Ovary (tissue), 9 donors: ENCODE data around the gene THADA. TPM values are rescaled to one million over a fixed set of nuclear protein-coding genes. Genes with fewer than 3 reads are reported as not detected.

ENCODE experiments used
- DNase-seq, 5 donors: peaks; one replicate each; pipeline ENCODE4 v3.0.0-alpha.2; 2019 to 2020
- H3K27ac ChIP-seq, 2 donors: fragments of 200-600 bp; one replicate each; pipeline versions ENCODE4 v1.5.1 to v1.8.0; 2019 to 2022
- H3K27me3 ChIP-seq: fragments of 200-600 bp; one replicate; pipeline ENCODE4 v1.8.0; 2022
- H3K36me3 ChIP-seq: fragments of 200-600 bp; sonication (generic); one replicate; pipeline ENCODE4 v1.5.1; 2019
- H3K4me1 ChIP-seq: one replicate; pipeline ENCODE4 v1.8.1; 2013; ENCODE audit warnings: mild to moderate bottlenecking, moderate library complexity; ENCODE audit not compliant: insufficient read depth
- H3K4me3 ChIP-seq: fragments of 200-600 bp; sonication (generic); one replicate; pipeline ENCODE4 v1.5.1; 2017
- H3K9me3 ChIP-seq, 2 donors: fragments of 200-600 bp in 1 of 2; sonication (generic) in 1 of 2; one replicate each; pipeline versions ENCODE4 v1.5.1 to v1.8.1; 2013 to 2019; ENCODE audit warnings: mild to moderate bottlenecking in 1 of 2, moderate library complexity in 1 of 2
- EP300 ChIP-seq: sonication (generic); formaldehyde crosslinking; IDR thresholded peaks from one replicate; pipeline ENCODE4 v1.6.1; 2017; ENCODE audit warnings: antibody characterized with exemption
- POLR2A ChIP-seq: fragments of 450-650 bp; IDR thresholded peaks from one replicate; pipeline ENCODE4 v1.6.1; 2017; ENCODE audit warnings: antibody characterized with exemption, mild to moderate bottlenecking, moderate library complexity
- WGBS, 3 donors: extraction: QIAGEN DNeasy Blood & Tissue Kit in 1 of 3; methylation state at CpG; one replicate each; pipeline versions ENCODE4 v1.1.5 to v1.1.7; 2013 to 2017; 5-methylcytosine and 5-hydroxymethylcytosine counted together
- intact Hi-C, 4 donors: fragments of 100-400 bp; cut with DNase I; formaldehyde crosslinking; loops; one replicate each; pipeline versions ENCODE4 v1.11.0 to v1.15.1; 2022 to 2023
- polyA plus RNA-seq, 2 donors: library from polyadenylated mRNA; stranded (reverse); fragments of 200-250 nt in 1 of 2; fragments of 350-450 nt in 1 of 2; fragmentation: Illumina TruSeq in 1 of 2; extraction: RNeasy Lipid Tissue Mini Kit (QIAGEN cat#74804) in 1 of 2; gene quantifications; one replicate each; pipeline ENCODE4 v1.2.3, GENCODE V29; 2013 to 2014
- total RNA-seq, 7 donors: library from RNA; depleted of rRNA in 2 of 7; stranded (reverse); fragments of >200 nt in 2 of 7; fragmentation: NEBNext Ultra II Directional in 3 of 7; extraction: Animal tissue kit (Norgen Biotek cat#: 25700) in 3 of 7; gene quantifications; one replicate each; pipeline versions ENCODE4 v1.1.0 to v1.2.4, GENCODE V29; 2016 to 2023
- TF ChIP-seq, protein P1 (sequence below), 3 donors: fragments of 450-650 bp in 2 of 3; fragments of 200-600 bp in 1 of 3; IDR thresholded peaks; one replicate each; pipeline versions ENCODE4 v1.5.1 to v1.8.0; 2016 to 2022; ENCODE audit warnings: antibody characterized with exemption in 3 of 3, mild to moderate bottlenecking in 1 of 3
- donor health status: DM: no; HTN: no; CAD: no; lungs with moderate emphysema.
- donor health status: DM: no; HTN: no; CAD: no.
- donor health status: Bipolar disorder and iron deficiency.
- donor health status: DM: yes; HTN: yes; CAD: no.
- donor health status: DM: no; HTN: no; CAD: no.
- donor health status: DM: yes; HTN: yes; CAD: no.

The THADA gene
- total and polyA plus RNA-seq, 9 donors: 14.0 to 46.8 (median 28.6) TPM

- 55 to 66% (median 62%) methylated on average over 10 of the region's 10 CpGs for WGBS, 3 donors
- H3K27ac ChIP-seq: peak overlapping the region; percentile 86 to 92
- peak in 2 of 5 donors; percentile 52 to 60 for DNase-seq
- no peaks in the 10 kb centered on the region for H3K9me3 ChIP-seq
- no peaks in the 10 kb centered on the region for H3K36me3 ChIP-seq
- TF ChIP-seq EP300: no peak
- no peak for TF ChIP-seq POLR2A
- TF ChIP-seq, protein P1, sequence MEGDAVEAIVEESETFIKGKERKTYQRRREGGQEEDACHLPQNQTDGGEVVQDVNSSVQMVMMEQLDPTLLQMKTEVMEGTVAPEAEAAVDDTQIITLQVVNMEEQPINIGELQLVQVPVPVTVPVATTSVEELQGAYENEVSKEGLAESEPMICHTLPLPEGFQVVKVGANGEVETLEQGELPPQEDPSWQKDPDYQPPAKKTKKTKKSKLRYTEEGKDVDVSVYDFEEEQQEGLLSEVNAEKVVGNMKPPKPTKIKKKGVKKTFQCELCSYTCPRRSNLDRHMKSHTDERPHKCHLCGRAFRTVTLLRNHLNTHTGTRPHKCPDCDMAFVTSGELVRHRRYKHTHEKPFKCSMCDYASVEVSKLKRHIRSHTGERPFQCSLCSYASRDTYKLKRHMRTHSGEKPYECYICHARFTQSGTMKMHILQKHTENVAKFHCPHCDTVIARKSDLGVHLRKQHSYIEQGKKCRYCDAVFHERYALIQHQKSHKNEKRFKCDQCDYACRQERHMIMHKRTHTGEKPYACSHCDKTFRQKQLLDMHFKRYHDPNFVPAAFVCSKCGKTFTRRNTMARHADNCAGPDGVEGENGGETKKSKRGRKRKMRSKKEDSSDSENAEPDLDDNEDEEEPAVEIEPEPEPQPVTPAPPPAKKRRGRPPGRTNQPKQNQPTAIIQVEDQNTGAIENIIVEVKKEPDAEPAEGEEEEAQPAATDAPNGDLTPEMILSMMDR (IDR thresholded peaks at IDR 0.05): no peak
- no peak overlapping the region for H3K4me3 ChIP-seq
- no peaks in the 10 kb centered on the region for H3K27me3 ChIP-seq
- intact Hi-C loops: loop anchor here in 1 of 4 donors (10.0 kb wide), 1 partner anchor 66 kb away; no protein-coding TSS in a partner anchor
- peaks cover 28% of the 10 kb centered on the region for H3K4me1 ChIP-seq
Measured at GRCh38 chr2:43268066-43268953, 327.5 kb downstream of the THADA start.

DNA sequence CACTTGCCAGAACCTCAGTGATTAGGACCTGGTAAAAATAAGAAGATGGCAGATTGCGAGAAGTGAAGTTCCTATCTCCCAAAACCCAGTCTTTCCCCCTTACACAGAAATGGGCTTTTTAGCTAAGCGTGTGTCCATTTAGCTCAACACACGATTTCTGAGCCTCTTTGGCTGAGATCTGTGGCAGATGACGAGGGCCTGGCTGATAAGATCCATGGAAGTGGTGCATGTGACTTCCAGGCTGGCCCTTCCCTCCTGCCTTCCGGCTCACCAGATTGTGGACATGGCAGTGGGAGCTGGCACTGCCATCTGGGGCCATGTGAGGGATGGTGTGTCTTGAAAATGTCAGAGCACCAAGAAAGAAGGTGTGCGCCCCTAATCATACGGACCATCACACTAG is 328.5 kb downstream of the THADA start:
- Histone ChIP-seq H3K27me3 (no peaks in the 10 kb centered on the region), H3K9me3 (no peaks in the 10 kb centered on the region), H3K4me1 (peaks cover 28% of the 10 kb centered on the region), H3K36me3 (no peaks in the 10 kb centered on the region), H3K4me3 (no peak overlapping the region), H3K27ac (peak overlapping the region; percentile 39 to 92)
- DNase-seq: no peak
- TF ChIP-seq, protein P1 (IDR thresholded peaks at IDR 0.05): no peak
- TF ChIP-seq POLR2A: no peak
- intact Hi-C loops: loop anchor here in 1 of 4 donors (10.0 kb wide), 1 partner anchor 67 kb away; no protein-coding TSS in a partner anchor
- WGBS, 3 donors: 88 to 95% (median 93%) methylated on average over 7 of the region's 7 CpGs

DNA sequence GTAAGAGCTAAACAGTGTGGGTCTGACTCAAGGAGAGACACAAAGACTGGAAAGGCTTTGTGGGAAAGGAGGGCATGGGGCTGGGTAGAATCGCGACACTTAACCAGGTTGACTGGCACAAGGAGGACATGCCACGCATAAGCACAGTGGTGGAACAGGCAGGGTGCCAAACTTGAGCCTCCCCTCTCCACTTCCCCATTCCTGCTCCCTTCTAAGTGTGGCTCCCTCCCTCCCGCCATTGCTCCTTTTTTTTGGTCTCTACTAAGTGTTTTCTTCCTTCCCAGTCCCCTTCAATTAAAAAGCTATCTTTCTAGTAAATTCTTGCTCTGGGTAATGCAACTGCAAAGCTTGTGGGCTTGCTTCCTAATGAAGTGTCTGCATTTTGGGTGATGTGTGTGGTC is 329.1 kb downstream of the THADA start:
- Histone ChIP-seq H3K27me3 (no peaks in the 10 kb centered on the region), H3K27ac (peak overlapping the region in 1 of 2 donors; percentile 92), H3K4me1 (peaks cover 31% of the 10 kb centered on the region), H3K9me3 (no peaks in the 10 kb centered on the region), H3K36me3 (no peaks in the 10 kb centered on the region), H3K4me3 (no peak overlapping the region)
- intact Hi-C loops: loop anchor here in 1 of 4 donors (10.0 kb wide), 1 partner anchor 68 kb away; no protein-coding TSS in a partner anchor
- WGBS, 3 donors: 85 to 89% (median 87%) methylated on average over 4 of the region's 4 CpGs
- no peak for TF ChIP-seq EP300
- TF ChIP-seq, protein P1 (IDR thresholded peaks at IDR 0.05): no peak
- TF ChIP-seq POLR2A: no peak
- DNase-seq: peak in 3 of 5 donors; percentile 38 to 60 (median 51)

GRCh38 chr2:43265421-43265820 is 330.4 kb downstream of the THADA start:
- H3K36me3 ChIP-seq: no peaks in the 10 kb centered on the region
- peak overlapping the region; percentile 65 to 66 for H3K27ac ChIP-seq
- intact Hi-C loops: loop anchor here in 1 of 4 donors (10.0 kb wide), 1 partner anchor 69 kb away; no protein-coding TSS in a partner anchor
- H3K4me3 ChIP-seq: no peak overlapping the region
- peaks cover 31% of the 10 kb centered on the region for H3K4me1 ChIP-seq
- peak in 3 of 5 donors; percentile 45 to 64 (median 56) for DNase-seq
- no peaks in the 10 kb centered on the region for H3K27me3 ChIP-seq
- no peak for TF ChIP-seq POLR2A
- TF ChIP-seq EP300: no peak
- TF ChIP-seq, protein P1 (IDR thresholded peaks at IDR 0.05): no peak
- 7 to 9% (median 9%) methylated on average over 9 of the region's 9 CpGs for WGBS, 3 donors
- H3K9me3 ChIP-seq: no peaks in the 10 kb centered on the region
